ENCODE measurements around the gene MAML3.

MAML3 gene

DNA sequence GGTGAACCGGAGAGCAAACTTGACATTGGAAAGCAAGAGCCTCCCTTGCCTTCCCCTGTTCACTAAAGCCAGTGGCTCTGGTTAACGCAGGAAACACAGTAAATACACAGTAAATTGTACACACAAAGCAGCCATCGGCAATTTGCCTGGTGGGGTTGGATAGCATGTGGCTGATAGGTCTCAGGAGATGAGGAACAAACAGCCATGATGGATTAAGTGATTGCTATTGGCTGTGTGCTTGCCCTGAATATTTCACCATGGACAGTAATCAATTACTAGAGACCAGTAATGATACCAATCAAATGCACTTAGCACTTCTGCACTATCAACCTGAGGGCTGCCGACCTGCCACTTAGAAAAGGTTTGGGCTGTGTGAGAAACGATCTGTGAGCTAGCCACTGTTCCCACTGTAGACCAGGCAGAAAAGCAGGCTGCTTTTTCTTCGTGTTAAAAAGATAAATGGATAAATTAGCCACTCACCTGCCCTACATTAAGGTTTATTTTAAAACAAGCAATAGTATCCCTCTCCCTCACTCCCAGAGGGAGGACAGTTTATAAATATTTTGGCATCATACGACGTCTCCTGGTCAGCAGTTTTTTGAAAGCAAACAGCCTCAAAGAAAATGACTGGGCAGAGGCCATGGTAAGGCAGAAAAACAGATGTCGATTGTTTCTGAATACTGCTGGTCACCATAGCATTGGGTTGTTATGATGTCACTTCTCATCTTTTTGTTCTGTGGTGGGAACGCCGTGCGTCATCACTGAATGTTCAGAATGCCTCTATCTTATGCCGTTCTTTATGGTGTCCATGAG is 167.1 kb downstream of the MAML3 start:
- DNase-seq = no peak

DNA sequence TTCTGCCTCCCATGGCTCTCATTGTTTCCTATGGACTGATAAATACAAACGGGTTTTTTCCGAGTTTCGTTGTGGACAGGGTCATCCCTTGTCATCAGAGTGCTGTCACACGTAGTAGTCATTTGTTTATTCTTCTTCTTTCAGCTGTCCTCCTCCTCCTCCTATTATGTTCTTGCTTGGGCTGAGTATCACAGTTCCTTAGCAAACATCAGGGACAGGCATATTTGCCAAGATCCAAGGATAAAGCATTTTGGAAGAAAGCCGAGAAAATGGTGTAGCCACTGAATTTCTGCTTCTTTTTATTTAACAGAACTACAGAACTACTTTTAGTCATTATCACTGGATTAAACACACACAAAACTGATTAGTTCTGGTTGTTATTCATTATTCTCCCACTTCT is 167.9 kb downstream of the MAML3 start:
- DNase-seq = no peak

DNA sequence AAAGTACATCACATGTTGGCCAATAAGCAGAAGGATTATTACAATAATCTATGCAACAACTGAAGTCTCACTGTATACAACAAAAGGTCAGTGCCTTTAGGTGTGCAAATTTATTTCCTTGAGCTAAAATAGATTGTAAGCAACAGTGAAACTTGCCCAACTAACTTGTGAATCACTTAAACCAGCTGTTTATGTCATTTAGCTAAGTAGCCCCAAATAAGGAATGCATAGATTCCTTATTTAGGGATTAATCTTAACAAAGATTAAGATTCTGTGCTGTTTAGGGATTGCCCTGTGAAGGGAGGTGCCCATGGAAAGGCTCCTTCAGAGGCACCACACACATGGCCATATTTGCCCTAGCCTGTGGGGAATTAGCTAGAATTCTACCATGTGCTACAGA is 168.6 kb downstream of the MAML3 start:
- no peak for DNase-seq

DNA sequence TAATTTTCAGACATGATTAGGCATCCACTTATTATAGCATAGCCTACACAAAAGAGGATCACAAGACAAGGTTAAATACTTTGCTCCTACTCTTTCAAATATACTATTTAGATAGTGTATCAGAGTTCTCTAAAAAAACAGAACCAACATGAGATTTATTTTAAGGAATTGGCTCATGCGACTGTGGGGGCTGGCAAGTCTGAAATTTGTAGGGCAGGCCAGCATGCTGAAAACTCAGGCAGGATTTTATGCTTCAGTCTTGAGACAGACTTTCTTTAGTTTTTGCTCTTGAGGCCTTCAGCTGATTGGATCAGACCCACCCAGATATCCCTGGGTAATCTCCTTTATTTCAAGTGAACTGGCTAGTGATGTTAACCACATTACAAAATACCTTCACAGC is 169.5 kb downstream of the MAML3 start:
- DNase-seq = no peak

DNA sequence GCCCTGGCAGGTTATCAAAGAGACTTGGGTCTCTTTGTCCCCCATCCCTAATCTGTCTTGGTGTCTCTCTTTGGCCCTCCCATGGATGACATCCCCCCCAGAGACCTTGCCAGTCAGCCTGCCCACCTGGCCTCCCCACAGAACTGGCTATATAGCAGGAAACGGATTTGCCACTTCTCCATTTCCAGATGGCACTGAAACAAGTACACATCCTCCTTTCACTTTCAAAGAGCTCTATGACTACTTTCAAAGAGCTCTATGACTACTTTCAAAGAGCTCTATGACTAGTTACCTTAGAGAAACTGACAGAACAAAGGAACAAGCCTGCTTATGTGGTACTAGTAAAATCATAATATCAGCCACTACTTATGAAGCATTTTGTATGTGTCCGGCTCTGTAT is 175.3 kb downstream of the MAML3 start:
- no peak for DNase-seq

DNA sequence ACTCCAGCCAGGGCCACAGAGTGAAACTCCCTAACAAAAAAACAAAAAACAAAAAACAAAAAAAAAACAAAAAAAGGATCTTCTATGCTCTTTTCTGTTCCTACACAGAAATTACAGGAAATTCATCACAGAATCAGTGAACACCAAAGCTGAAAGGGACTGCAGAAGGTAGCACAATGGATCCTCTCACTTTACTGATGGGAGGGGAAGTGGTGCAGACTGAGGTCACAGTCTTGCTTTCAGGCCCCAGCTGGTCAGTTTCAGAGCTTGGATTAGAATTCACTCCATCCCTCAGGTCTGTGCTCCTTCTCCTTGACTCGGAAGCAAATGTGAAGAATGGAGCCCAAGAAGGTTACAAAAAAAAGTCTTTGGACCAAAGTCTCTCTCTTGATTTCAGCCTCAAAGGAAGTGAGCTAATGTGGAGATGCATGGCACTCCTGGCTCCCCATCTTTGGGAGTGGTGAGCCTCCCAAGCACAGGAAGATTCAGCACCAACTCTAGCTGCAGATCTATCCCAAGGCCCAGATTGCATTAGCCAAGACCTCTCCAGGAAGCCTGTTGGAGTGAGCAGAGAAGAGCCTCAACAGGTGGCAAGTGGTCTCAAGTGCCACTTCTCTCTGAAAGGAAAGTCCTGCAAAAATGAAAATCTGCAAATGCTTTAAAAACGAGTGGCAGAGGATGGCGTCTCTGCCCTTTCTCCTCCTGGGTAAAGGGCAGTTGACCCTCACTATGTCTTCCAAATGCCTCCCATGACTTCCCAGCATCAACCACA is 176.0 kb downstream of the MAML3 start:
- DNase-seq = no peak

DNA sequence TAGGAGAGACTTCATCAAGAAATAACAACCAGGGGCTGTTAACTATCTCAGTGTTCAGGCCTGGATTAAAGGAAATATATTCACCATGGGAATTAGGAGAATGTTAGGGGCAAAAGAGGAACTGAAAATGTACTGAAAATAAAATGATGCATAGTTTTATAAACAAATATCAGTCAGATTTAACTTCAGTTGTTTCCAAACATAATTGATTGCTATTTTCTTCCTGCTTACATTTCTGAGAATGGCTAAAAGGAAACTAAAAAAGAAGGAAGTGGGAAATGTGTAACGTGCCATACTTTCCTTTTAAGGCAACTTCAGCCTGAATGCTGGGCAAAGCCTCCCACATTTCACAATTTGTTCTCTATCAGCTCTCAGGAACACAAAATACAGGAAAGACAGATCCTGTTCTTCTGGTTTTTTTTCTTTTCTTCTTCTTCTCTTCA is 178.1 kb downstream of the MAML3 start:
- no peak for DNase-seq

DNA sequence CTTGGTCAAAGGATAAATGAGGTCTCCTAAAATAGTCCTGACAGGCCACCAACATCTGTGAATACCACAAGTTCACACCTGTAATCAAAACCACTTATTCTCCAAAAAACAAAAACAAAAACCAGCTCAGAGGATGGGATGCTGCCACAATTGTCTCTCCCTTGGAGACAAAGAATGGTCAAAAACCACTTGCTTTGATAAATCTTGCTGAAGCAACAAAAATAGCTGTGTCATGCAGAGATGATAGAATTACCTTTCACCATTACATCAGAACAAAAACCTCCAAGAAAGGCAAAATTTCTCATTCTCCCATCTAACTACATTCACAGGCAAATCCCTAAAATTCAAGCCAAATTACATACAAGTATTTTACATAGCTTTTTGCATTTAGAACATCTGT is 180.4 kb downstream of the MAML3 start:
- no peak for DNase-seq

DNA sequence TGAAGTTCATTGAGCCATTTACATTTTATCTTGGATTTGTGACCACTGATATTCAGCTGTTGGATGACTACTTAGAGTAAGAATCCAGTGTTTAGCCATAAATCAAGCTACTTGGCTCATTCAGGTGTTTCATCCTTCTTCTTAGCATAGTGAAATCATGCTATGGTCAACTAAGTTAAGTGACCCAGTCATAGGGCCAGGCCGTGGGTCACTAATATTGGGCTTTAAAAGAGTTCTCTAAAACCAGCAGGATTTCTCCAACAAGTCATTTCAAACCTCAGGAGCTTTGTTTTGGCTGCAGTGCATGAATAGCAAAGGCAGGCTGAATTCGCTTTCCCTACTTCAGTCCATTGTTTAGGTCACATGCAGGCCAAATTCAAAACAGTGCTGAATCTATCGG is 181.0 kb downstream of the MAML3 start:
- DNase-seq = no peak

DNA sequence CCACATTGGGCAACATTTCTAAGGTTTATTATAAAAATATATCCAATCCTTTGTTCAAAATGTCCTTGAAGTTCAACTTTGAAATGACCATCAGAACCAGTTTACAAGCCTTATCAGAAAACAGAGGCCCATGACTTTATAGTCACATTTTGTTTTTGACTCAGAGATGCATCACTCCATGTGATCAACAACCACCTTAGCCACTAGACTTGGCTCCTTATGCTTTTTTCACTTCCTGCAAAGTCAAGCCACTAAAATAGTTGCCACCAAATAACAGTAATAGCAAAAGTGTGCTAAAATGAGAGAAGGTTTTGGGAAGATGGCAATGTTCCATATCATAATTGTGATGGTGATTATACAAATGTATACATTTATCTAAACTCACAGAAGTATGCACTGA is 181.7 kb downstream of the MAML3 start:
- no peak for DNase-seq

DNA sequence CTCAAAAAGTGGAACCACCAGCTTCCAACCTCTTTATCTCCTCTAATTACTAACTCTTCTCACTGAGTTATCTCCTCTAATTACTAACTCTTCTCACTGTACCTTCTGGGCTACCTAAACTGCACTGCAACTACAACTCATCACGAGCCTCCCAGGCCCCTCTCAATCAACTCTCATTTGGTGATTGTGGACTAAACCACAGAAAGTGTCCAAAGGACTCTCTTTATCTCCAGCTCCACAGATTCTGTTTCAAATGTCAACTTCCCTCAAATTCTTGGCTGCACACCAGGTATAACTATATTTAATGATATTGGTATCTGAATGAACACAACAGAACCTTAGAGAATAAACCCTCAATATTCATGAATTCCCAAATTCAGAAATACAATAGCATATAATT is 182.9 kb downstream of the MAML3 start:
- no peak for DNase-seq

DNA sequence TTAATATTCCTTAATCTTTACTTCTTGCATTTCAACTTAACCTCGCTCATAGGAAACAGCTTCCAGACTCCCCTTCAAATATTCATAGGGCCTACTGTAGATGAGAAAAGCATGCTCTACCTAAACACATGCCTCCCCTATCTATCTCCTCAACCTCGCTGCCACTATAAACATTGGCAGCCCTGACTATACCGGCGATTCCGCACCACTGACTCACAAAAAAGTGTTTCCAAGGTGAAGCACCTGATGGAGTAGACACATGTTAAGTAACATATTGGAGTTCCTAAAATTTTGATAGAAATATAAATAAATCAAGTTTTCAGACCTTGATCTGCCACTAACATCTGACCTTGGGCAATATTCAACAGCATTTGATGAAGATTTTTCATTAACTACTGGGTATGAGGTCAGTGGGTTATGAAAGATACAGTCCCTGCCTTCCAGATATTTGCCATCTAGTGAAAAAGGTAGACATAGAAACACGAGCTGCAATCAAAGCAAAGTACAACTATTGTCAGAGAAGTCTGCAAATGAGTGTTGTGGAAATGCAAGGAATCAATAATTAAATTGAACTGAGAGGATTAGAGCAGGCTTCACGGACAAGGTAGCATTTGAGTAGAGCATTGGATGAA is 184.2 kb downstream of the MAML3 start:
- no peak for DNase-seq

DNA sequence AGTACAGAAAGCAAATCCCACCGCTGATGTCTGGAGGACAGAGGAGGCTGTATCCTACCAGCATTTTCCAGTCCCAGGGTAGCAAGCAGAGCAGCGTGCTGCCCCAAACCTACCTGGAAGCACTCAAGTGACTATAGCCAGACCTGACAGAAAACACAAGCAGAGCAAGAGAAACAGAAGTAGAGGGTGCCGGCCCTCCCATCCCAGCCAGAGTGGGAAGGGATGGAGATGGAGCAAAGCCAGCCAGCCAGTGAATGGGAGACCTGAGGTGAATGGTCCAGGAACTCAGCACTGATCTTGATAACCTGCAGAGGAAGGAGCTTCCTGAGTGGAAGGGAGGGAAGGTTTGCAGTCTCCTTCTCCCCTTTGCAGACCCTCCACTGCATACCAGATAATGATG is 185.2 kb downstream of the MAML3 start:
- DNase-seq = no peak

DNA sequence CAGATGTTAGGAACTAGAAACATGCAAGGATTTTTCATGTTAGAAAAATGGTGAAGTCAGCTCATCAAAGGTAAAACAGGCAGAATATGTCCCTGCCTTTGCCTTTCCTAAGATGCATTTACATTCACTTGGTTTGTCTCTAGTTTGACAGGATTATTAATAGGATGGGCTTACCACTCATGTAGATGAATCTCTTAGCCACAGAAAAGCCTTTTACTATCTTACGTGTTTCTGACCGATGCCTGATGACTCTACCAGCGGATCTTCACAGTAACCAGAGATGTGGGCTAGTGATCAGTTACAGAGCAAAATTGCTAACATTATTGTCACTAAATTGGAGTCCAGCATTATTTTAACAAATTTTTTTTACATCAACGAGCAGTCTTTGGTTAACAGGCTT is 187.6 kb downstream of the MAML3 start:
- DNase-seq = no peak

DNA sequence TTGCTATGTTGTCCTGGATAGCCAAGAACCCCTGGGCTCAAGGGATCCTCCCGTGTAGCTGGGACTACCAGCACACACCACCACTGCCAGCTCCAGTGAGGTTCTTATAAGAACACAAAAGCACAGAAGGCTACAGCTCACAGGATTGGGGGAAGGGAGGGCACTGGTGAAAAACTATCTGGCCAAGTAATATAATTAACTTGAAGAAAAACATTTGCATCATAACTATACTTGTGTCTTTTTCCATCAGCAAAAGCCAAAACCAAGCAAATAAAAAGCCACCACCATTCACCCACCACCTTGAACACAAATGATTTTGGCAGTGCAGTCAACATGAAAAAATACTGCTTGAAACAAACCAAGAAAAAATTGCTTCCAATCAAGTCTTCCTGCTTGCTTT is 188.2 kb downstream of the MAML3 start:
- DNase-seq = no peak

DNA sequence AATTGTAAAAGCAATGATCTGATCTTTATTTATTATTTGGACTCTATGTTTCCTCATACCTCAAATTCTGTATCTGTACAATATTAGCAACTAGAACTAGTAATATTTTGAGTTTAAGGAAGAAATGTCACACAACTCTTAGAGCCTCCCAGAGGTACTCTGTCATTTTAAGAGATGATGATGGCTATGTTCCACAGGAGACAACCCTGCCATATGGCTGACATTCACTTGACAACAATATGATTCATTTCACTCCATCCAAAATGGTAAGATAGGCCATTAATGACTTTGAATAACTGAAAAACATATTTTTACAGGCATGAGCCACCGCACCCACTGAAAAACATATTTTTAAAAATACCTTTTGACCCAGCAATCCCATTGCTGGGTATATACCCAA is 190.3 kb downstream of the MAML3 start:
- no peak for DNase-seq

DNA sequence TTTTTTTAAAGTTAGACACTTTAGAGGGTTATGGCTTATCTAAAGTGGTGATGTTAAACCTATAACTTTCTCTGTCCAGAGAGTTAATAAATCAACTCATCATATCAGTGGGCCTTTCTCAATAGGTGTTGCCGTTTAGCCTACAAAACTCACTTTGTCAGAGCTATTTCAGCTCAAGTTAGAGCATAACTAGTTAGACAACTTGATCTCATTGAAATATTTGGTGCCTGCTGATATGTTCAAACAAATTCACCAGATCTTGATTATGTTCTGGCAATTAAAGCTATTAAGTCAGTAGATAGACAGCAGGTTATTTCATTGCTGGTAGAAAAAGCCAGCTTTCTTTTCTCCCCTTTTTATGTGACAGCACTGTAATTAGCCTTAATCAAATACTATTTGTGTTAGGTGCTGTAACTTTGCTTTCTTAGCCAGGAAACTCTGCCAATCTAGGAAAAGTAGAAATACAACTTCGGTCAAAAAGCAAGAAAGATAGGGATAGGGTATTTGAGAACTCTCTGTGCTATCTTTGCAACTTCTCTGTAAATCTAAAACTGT is 191.8 kb downstream of the MAML3 start:
- DNase-seq = no peak

DNA sequence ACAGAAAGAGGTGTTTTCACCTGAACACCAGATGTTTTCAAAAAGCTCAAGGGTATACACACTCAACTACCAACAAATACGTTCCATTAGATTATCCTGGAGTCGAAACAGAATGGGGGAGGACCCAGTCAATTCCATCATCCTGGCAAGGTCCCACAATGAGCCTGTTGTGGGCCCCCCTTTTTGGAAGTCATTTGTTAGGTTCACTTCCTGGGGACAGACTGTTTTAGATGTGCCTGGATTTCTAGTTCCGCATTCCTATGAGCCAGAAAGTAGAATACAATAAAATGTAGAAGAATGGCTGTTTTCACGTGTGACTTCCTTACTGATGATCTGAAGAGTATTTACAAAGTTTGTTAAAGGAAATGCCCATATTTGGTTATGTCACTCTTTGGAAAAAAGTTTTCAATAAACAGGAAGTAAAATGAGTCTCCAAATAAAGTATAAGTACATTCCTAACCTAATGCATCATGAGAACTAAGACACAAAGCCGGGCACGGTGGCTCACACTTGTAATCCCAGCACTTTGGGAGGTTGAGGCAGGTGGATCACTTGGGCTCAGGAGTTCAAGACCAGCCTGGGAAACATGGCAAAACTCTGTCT is 192.5 kb downstream of the MAML3 start:
- no peak for DNase-seq

DNA sequence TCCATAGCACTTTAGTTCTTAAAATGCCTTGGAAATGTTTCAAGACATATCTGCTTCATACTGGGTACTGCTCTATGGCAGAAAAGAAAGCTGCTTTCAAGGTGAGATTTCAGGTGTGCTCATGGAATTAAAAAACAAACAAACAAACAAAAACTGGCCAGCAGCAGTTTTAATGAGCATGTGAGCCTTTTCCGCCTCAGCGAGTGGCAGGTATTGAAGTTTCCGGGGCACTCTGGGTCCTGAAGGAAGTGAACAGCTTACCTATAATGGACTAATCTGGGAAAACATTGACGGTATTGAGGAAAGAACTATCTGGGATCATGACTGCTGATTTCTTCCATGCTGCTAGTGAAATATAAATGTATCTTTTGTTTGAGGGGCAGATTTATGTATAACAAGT is 194.6 kb downstream of the MAML3 start:
- DNase-seq = no peak

DNA sequence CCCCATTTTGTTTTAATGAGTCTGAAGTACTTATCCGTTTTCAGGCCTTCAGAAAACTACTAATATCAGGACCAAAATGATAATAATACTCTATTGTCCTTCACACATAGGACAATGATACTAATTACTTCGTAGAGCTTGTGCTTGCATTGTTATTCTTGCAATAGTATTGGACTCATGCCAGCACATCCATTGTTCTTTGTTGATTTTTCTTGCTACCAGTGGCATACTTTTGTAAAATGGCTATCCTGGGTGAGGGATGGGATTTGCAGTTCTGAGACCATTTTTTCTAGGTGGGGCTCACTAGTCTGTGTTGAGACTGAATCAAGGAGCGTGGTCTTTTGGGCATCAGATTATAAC is 195.3 kb downstream of the MAML3 start:
- no peak for DNase-seq

DNA sequence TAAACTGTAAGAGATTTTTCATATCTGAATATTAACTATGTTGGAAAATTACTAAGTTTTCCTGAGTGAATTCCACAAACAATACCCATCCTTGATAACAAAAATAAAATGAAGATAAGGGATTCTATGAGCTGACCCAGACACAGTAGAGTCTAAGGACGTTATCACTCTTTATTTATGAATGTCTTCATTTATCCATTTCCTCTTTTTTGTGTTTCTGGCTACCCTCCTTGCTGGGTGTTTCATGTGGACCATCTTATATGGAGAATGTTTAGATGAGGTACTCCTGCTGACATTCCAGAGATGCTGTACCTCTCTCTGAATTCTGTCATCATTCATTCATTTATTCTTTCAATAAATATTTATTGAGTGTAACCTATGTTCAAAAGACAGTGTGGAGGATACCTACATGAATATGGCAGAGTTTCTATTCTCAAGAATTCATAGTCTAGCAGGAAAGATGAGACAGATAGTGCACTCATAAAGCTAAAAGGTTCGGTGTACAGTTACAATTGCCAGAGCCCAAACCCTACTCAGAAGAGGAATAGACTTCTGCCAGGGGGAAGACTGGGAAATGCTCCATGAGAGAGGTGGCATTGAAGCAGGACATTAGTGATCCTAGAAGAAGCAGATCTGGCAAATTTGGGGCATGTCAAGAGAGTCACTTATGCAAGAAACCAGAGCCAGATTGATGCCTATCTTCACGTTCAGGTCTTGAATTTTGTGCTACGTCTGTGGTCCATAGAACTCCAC is 195.8 kb downstream of the MAML3 start:
- DNase-seq = no peak

DNA sequence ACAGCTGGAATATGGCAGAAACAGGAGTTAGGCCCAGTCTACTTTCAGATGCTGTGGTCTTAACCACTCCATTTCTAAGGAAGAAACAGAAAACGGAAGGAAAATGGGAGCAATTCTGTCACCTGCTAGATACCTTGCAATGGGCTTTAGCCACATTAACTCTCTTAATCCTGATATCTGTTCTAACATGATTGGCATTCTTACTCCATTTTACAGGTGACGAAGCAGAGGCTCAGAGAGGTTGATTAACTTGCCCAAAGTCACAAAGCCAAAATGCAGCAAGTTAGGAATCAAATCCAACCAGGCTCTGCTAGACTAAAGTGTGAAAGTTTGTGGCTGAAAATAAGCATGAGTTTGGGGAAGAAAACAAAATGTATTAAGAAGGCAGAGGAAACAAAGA is 196.9 kb downstream of the MAML3 start:
- DNase-seq = no peak

All from CD4-positive, alpha-beta T cell treated with Interleukin-17A for 4 hours (primary cell).